Mammary epithelial cell (primary cell): Measurements from ENCODE around the gene WDR54.

Experiments
- EZH2 ChIP-seq: IDR thresholded peaks from 2 replicates; pipeline ENCODE4 v1.6.1; 2012; ENCODE audit warnings: low read length, inconsistent platforms, borderline replicate concordance
- TF ChIP-seq, protein P1 (sequence below), 2 donors: IDR thresholded peaks in 1 of 2; conservative IDR thresholded peaks in 1 of 2; 2 replicates each; pipeline ENCODE4 v1.5.1; 2011 to 2012; ENCODE audit warnings: inconsistent platforms in 2 of 2, low read length in 2 of 2, mild to moderate bottlenecking in 2 of 2, control low read depth in 1 of 2, low read depth in 1 of 2; ENCODE audit not compliant: insufficient read depth in 1 of 2; ENCODE audit errors: extremely low read depth in 1 of 2

DNA sequence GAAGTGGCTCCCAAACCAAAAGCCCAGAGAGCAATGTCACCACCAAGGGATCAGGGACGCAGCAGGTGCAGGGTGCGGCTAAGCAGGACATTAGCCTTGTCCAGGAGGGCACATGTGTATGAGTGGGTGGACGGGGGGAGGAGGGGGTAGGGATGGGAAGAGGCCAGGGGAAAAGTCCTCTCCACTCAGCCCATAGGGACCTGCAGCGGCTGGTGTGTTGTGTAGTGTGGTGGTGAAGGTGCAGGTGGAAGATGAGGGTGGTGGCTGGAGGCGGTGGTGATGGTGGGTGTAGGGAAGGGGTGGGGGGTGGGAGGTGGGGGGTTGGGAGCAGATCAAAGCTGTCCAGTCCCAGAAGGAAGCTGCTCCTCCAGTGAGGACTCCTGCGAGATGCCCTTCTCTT is 3.8 kb upstream of the WDR54 start:
- TF ChIP-seq, protein P1, sequence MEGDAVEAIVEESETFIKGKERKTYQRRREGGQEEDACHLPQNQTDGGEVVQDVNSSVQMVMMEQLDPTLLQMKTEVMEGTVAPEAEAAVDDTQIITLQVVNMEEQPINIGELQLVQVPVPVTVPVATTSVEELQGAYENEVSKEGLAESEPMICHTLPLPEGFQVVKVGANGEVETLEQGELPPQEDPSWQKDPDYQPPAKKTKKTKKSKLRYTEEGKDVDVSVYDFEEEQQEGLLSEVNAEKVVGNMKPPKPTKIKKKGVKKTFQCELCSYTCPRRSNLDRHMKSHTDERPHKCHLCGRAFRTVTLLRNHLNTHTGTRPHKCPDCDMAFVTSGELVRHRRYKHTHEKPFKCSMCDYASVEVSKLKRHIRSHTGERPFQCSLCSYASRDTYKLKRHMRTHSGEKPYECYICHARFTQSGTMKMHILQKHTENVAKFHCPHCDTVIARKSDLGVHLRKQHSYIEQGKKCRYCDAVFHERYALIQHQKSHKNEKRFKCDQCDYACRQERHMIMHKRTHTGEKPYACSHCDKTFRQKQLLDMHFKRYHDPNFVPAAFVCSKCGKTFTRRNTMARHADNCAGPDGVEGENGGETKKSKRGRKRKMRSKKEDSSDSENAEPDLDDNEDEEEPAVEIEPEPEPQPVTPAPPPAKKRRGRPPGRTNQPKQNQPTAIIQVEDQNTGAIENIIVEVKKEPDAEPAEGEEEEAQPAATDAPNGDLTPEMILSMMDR (conservative IDR thresholded peaks at IDR 0.05 in 1 of 2, IDR thresholded peaks at IDR 0.05 in 1 of 2; ENCODE audit: extremely low read depth in 1 of 2, insufficient read depth in 1 of 2, low read depth in 1 of 2, low read length in 2 of 2): no peak
- TF ChIP-seq EZH2: no peak
